Lower lobe of right lung (tissue), 2 donors: ENCODE results near the gene B4GALT3. TPM values are rescaled to one million over a fixed set of nuclear protein-coding genes. Genes with fewer than 3 reads are reported as not detected.

Experiments used
- ATAC-seq, 2 donors: fragments of 200-7000 bp; cut with Tn5 transposase; one replicate each; pipeline ENCODE4 v1.9.1; 2020 to 2022; ENCODE audit warnings: mild to moderate bottlenecking in 2 of 2, moderate library complexity in 2 of 2
- DNase-seq: peaks from one replicate; pipeline ENCODE4 v3.0.0-alpha.2; 2020
- H3K27ac ChIP-seq: fragments of 200-600 bp; one replicate; pipeline ENCODE4 v1.8.0; 2022
- H3K27me3 ChIP-seq: fragments of 200-600 bp; one replicate; pipeline ENCODE4 v1.8.0; 2022; ENCODE audit warnings: low read depth
- H3K36me3 ChIP-seq: fragments of 200-600 bp; one replicate; pipeline ENCODE4 v1.8.0; 2022; ENCODE audit warnings: mild to moderate bottlenecking
- H3K4me1 ChIP-seq: fragments of 200-600 bp; one replicate; pipeline ENCODE4 v1.8.0; 2022
- H3K4me3 ChIP-seq: fragments of 200-600 bp; one replicate; pipeline ENCODE4 v1.8.0; 2022; ENCODE audit warnings: mild to moderate bottlenecking
- H3K9me3 ChIP-seq: fragments of 200-600 bp; one replicate; pipeline ENCODE4 v1.8.0; 2022
- CTCF ChIP-seq: fragments of 200-600 bp; IDR thresholded peaks from one replicate; pipeline ENCODE4 v1.8.0; 2022; ENCODE audit warnings: antibody characterized with exemption, mild to moderate bottlenecking
- intact Hi-C: fragments of 100-400 bp; cut with DNase I; formaldehyde crosslinking; loops from one replicate; pipeline ENCODE4 v1.11.0; 2022
- total RNA-seq: library from RNA; stranded (reverse); fragmentation: NEBNext Ultra II Directional; extraction: Animal tissue kit (Norgen Biotek cat#: 25700); gene quantifications from one replicate; pipeline ENCODE4 v1.2.1, GENCODE V29; 2021
- donor health status: DM: no; HTN: yes; CAD: no; lungs with severe emphysema.

B4GALT3 gene
- total RNA-seq, 1 donor from 2014 or later = 29.6 TPM

- H3K36me3 ChIP-seq = peaks cover 13% of the 10 kb centered on the region
- no peaks in the 10 kb centered on the region for H3K9me3 ChIP-seq
- intact Hi-C loops = no loop called here
- no peaks in the 10 kb centered on the region for H3K27me3 ChIP-seq
- no peak overlapping the region for H3K27ac ChIP-seq
- H3K4me1 ChIP-seq = peaks cover 44% of the 10 kb centered on the region
- ATAC-seq = no peak
- no peak for DNase-seq
- no peak for TF ChIP-seq CTCF
- H3K4me3 ChIP-seq = no peak overlapping the region
These were observed 2.4 kb upstream of the B4GALT3 start for GRCh38 chr1:161179698-161180097.

- H3K4me1 ChIP-seq = peaks cover 38% of the 10 kb centered on the region
- no peaks in the 10 kb centered on the region for H3K9me3 ChIP-seq
- peak overlapping the region; percentile 91 for H3K27ac ChIP-seq
- H3K36me3 ChIP-seq = peaks cover 31% of the 10 kb centered on the region
- DNase-seq (no peak), ATAC-seq (no peak)
- peak overlapping the region; percentile 80 for H3K4me3 ChIP-seq
- intact Hi-C loops = no loop called here
- TF ChIP-seq CTCF = no peak
- no peaks in the 10 kb centered on the region for H3K27me3 ChIP-seq
These were observed 583 bp upstream of the B4GALT3 start for GRCh38 chr1:161177936-161178244.

- H3K9me3 ChIP-seq = no peaks in the 10 kb centered on the region
- peaks cover 44% of the 10 kb centered on the region for H3K36me3 ChIP-seq
- H3K27ac ChIP-seq = peak overlapping the region; percentile 91
- peaks cover 38% of the 10 kb centered on the region for H3K4me1 ChIP-seq
- peak; percentile 23 to 55 for ATAC-seq
- H3K4me3 ChIP-seq = peak overlapping the region; percentile 80
- no peak for TF ChIP-seq CTCF
- no peaks in the 10 kb centered on the region for H3K27me3 ChIP-seq
- no peak for DNase-seq
- intact Hi-C loops = no loop called here
These were observed 717 bp downstream of the B4GALT3 start for GRCh38 chr1:161176468-161177111.

- TF ChIP-seq CTCF = no peak
- intact Hi-C loops = no loop called here
- Histone ChIP-seq H3K4me3 (peak overlapping the region; percentile 80), H3K27me3 (no peaks in the 10 kb centered on the region), H3K4me1 (peaks cover 38% of the 10 kb centered on the region), H3K36me3 (peaks cover 51% of the 10 kb centered on the region), H3K9me3 (no peaks in the 10 kb centered on the region), H3K27ac (peak overlapping the region; percentile 91)
- ATAC-seq = no peak
- no peak for DNase-seq
These were observed 1.4 kb downstream of the B4GALT3 start for GRCh38 chr1:161175771-161176453.

- intact Hi-C loops = no loop called here
- no peak for ATAC-seq
- H3K36me3 ChIP-seq = peaks cover 61% of the 10 kb centered on the region
- H3K27ac ChIP-seq = no peak overlapping the region
- no peak overlapping the region for H3K4me3 ChIP-seq
- no peak for TF ChIP-seq CTCF
- H3K27me3 ChIP-seq = no peaks in the 10 kb centered on the region
- no peak for DNase-seq
- no peaks in the 10 kb centered on the region for H3K9me3 ChIP-seq
- peaks cover 38% of the 10 kb centered on the region for H3K4me1 ChIP-seq
These were observed 2.4 kb downstream of the B4GALT3 start for GRCh38 chr1:161174911-161175310.
